ENCODE measurements around the gene HDAC10.
A peak's percentile ranks its signal among the peaks of the same experiment; 100 is the strongest.
"Not testable (repeated sequence)": the region's sequence is repeated elsewhere in the genome, so short reads cannot be mapped to it uniquely, and the experiment has no call there.

The HDAC10 gene

GRCh38 chr22:50278956-50279619, 28.0 kb upstream of the HDAC10 start:
- H3K4me3 ChIP-seq (ENCODE audit: low read length): no peak overlapping the region
- DNase-seq (ENCODE audit: low read depth): no peak
- TF ChIP-seq CTCF (conservative IDR thresholded peaks at IDR 0.05; ENCODE audit: low read depth, low read length): no peak

- no peak for TF ChIP-seq CTCF (conservative IDR thresholded peaks at IDR 0.05; ENCODE audit: low read depth, low read length)
- no peak for DNase-seq (ENCODE audit: low read depth)
- no peak overlapping the region for H3K4me3 ChIP-seq (ENCODE audit: low read length)
These were observed 27.4 kb upstream of the HDAC10 start for GRCh38 chr22:50278461-50278860.

GRCh38 chr22:50277761-50278160, 26.7 kb upstream of the HDAC10 start:
- DNase-seq (ENCODE audit: low read depth): no peak
- H3K4me3 ChIP-seq (ENCODE audit: low read length): no peak overlapping the region
- TF ChIP-seq CTCF (conservative IDR thresholded peaks at IDR 0.05; ENCODE audit: low read depth, low read length): no peak

- H3K4me3 ChIP-seq (ENCODE audit: low read length): no peak overlapping the region
- TF ChIP-seq CTCF (conservative IDR thresholded peaks at IDR 0.05; ENCODE audit: low read depth, low read length): peak; percentile 48
- no peak for DNase-seq (ENCODE audit: low read depth)
These were observed 25.1 kb upstream of the HDAC10 start for GRCh38 chr22:50276143-50276542.

- no peak for TF ChIP-seq CTCF (conservative IDR thresholded peaks at IDR 0.05; ENCODE audit: low read depth, low read length)
- H3K4me3 ChIP-seq (ENCODE audit: low read length): no peak overlapping the region
- no peak for DNase-seq (ENCODE audit: low read depth)
These were observed 24.4 kb upstream of the HDAC10 start for GRCh38 chr22:50275181-50276055.

GRCh38 chr22:50274771-50275170, 23.7 kb upstream of the HDAC10 start:
- DNase-seq (ENCODE audit: low read depth): no peak
- no peak overlapping the region for H3K4me3 ChIP-seq (ENCODE audit: low read length)
- TF ChIP-seq CTCF (conservative IDR thresholded peaks at IDR 0.05; ENCODE audit: low read depth, low read length): no peak

- peak; percentile 41 for TF ChIP-seq CTCF (conservative IDR thresholded peaks at IDR 0.05; ENCODE audit: low read depth, low read length)
- DNase-seq (ENCODE audit: low read depth): no peak
- H3K4me3 ChIP-seq (ENCODE audit: low read length): no peak overlapping the region
These were observed 23.2 kb upstream of the HDAC10 start for GRCh38 chr22:50274311-50274710.

GRCh38 chr22:50273781-50274180, 22.7 kb upstream of the HDAC10 start:
- not testable (repeated sequence) for DNase-seq (ENCODE audit: low read depth); H3K4me3 ChIP-seq (ENCODE audit: low read length)

- DNase-seq (ENCODE audit: low read depth): not testable (repeated sequence)
These were observed 22.3 kb upstream of the HDAC10 start for GRCh38 chr22:50273352-50273751.

More at GRCh38 chr22:50273352-50273751, 22.3 kb upstream of the HDAC10 start:
- not testable (repeated sequence) for H3K4me3 ChIP-seq (ENCODE audit: low read length)
